ENCODE measurements around the gene COMT.

DNA sequence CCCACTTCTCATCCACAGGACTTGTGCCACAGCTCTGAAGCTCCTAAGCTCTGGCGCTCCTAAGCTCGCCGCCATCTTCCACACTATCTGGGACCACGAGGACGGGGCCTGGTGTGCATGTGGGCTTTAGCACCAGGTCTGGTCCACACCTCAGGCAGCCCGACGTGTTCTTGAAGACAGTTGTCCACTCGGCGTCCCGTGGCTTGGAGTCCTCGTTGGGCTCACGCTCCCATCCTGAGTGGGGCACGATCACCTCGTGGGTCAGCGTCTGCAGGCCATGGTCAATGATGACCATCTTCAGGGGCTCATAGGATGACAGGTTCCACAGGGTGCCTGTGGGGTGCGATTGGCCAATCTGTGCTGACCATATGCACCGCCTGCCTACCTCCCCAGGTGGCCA, 37.2 kb downstream of the COMT start:
- TF ChIP-seq, protein P1, sequence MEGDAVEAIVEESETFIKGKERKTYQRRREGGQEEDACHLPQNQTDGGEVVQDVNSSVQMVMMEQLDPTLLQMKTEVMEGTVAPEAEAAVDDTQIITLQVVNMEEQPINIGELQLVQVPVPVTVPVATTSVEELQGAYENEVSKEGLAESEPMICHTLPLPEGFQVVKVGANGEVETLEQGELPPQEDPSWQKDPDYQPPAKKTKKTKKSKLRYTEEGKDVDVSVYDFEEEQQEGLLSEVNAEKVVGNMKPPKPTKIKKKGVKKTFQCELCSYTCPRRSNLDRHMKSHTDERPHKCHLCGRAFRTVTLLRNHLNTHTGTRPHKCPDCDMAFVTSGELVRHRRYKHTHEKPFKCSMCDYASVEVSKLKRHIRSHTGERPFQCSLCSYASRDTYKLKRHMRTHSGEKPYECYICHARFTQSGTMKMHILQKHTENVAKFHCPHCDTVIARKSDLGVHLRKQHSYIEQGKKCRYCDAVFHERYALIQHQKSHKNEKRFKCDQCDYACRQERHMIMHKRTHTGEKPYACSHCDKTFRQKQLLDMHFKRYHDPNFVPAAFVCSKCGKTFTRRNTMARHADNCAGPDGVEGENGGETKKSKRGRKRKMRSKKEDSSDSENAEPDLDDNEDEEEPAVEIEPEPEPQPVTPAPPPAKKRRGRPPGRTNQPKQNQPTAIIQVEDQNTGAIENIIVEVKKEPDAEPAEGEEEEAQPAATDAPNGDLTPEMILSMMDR (IDR thresholded peaks at IDR 0.05; ENCODE audit: borderline replicate concordance, extremely low read depth, low read length, poor library complexity, severe bottlenecking): no peak
- TF ChIP-seq EZH2 (IDR thresholded peaks at IDR 0.05; ENCODE audit: borderline replicate concordance, low read depth, low read length, severe bottlenecking): no peak

All from DND-41 (cell line).